Measurements from ENCODE around the gene QRFP.

Gene QRFP

DNA sequence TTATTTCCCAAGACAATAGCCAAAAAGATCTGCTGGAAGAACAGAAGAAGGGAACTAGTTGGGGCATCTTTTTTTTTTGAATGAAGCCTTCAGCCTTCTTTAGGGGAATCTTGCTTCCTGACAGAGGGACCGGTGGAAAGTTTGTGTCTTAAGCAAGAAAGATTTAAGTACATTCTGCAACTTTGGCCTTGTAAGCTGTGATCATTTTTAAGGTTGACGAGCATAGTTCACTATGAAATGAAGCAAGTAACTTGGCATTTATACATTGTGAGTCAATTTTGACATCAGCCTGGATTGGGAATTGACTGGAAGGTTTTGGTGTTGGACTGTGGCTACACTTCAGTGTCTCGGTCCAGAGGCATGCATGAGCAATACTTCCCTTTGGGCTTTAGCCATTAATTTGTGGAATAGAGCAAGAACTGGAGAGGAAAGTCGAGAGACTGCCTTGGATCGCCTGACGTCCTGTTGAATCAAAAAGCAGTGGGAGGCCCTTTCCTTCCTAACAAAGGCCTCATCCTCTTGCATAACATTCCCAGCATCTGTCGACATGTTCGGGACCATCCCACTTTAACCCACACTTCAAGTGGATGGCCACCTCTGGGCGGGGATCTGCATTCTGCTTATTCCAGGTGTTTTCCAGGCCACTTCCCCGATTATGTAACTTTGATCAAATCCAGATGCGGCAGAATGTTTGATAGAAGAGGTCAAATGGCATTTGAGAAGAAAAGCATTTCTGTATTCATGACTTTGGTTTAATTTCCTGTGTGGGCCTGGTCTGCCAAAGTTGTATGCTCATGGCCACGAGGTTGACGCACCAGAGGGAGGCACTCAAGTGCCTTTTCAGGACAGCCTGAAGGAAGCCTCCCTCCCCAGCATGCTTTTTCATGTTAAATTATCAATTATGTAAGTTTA, 49.0 kb downstream of the QRFP start:
- TF ChIP-seq, protein P1, sequence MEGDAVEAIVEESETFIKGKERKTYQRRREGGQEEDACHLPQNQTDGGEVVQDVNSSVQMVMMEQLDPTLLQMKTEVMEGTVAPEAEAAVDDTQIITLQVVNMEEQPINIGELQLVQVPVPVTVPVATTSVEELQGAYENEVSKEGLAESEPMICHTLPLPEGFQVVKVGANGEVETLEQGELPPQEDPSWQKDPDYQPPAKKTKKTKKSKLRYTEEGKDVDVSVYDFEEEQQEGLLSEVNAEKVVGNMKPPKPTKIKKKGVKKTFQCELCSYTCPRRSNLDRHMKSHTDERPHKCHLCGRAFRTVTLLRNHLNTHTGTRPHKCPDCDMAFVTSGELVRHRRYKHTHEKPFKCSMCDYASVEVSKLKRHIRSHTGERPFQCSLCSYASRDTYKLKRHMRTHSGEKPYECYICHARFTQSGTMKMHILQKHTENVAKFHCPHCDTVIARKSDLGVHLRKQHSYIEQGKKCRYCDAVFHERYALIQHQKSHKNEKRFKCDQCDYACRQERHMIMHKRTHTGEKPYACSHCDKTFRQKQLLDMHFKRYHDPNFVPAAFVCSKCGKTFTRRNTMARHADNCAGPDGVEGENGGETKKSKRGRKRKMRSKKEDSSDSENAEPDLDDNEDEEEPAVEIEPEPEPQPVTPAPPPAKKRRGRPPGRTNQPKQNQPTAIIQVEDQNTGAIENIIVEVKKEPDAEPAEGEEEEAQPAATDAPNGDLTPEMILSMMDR (IDR thresholded peaks at IDR 0.05; ENCODE audit: insufficient read depth, low read length, poor library complexity, severe bottlenecking), result no peak
- no peak for DNase-seq (ENCODE audit: extremely low read depth, insufficient read length)
- no peaks in the 10 kb centered on the region; the same call in 1 of the 2 replicates for H3K36me3 ChIP-seq (ENCODE audit: control insufficient read depth, insufficient read depth, low read length)

DNA sequence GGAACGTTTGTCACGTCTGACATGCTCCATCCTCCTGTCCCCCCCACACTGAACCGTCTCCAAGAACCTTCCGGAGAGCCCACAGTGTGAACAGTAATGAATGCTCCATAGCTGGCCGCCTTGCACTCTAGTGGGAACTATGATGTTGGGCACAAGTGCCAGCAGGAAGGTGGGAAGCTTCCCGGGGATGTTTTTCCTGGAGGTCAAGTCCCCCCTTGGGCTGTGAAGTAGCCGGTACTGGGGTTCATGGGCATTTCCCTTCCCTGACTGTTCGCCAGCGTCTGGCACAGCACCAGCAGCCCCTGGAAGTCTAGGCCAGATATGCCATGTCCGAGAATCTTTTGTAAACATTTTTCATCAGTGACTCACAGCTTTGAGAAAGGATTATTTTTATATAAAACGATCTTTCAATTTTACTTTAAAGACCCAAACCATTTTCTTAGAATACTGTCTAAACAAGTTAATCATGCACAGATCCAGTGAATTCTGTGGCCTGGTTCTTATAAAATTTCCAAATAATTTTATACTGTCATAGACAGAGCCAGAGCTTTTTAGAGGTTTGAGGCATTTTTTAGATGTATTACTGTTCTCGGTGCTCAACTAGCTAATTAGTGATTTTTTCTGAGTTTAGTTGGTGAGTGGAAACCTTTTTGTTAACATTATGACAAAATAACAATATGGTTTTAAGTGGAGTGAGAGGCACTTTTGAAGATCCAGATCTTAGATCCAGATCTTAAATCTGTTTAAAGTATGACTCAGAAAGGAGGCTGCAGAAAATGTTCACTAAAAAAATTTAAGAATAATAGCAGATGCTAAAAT, 49.9 kb downstream of the QRFP start:
- TF ChIP-seq, protein P1 (IDR thresholded peaks at IDR 0.05; ENCODE audit: insufficient read depth, low read length, poor library complexity, severe bottlenecking), result no peak
- Histone ChIP-seq H3K4me3 (replicated peaks; ENCODE audit: low read depth, low read length) (no peak overlapping the region), H3K27me3 (replicated peaks; ENCODE audit: control insufficient read depth, insufficient read depth, low read length) (no peaks in the 10 kb centered on the region), H3K36me3 (ENCODE audit: control insufficient read depth, insufficient read depth, low read length) (no peaks in the 10 kb centered on the region; the same call in 1 of the 2 replicates)
- no peak for DNase-seq (ENCODE audit: extremely low read depth, insufficient read length)

More for the DNA sequence above, 49.0 kb downstream of the QRFP start:
- H3K27me3 ChIP-seq (replicated peaks; ENCODE audit: control insufficient read depth, insufficient read depth, low read length), result no peaks in the 10 kb centered on the region
- no peak overlapping the region for H3K4me3 ChIP-seq (replicated peaks; ENCODE audit: low read depth, low read length)

DNA sequence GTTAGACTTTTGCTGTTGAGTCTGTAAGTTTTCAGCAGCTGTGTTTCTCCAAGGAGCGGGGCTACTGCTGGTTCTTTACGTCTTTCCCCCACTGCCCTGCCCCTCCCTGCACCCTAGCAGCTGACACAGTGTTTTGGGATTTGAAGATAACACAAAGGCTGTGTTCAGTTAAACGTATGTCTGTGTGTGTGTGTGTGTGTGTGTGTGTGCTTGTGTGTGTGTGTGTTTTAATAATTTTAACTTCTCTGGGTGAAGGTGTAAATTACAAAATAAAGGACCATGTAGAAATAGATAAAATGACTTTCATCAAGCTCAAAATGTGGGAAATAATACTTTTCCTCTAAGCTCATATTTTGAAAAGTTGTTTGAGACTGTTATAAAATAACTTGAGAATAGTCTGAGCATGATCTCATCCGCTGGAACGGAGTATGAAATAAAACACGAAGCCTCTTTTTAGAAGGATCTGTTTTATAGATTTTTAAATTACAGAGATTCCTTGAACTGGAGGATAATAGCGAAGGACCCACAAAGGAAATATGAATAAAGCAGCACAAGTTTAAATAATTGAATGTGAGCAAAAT, 50.6 kb downstream of the QRFP start:
- no peak for DNase-seq (ENCODE audit: extremely low read depth, insufficient read length)
- Histone ChIP-seq H3K4me3 (replicated peaks; ENCODE audit: low read depth, low read length) (no peak overlapping the region), H3K36me3 (ENCODE audit: control insufficient read depth, insufficient read depth, low read length) (no peaks in the 10 kb centered on the region; the same call in 1 of the 2 replicates), H3K27me3 (replicated peaks; ENCODE audit: control insufficient read depth, insufficient read depth, low read length) (no peaks in the 10 kb centered on the region)
- TF ChIP-seq, protein P1 (IDR thresholded peaks at IDR 0.05; ENCODE audit: insufficient read depth, low read length, poor library complexity, severe bottlenecking), result no peak

DNA sequence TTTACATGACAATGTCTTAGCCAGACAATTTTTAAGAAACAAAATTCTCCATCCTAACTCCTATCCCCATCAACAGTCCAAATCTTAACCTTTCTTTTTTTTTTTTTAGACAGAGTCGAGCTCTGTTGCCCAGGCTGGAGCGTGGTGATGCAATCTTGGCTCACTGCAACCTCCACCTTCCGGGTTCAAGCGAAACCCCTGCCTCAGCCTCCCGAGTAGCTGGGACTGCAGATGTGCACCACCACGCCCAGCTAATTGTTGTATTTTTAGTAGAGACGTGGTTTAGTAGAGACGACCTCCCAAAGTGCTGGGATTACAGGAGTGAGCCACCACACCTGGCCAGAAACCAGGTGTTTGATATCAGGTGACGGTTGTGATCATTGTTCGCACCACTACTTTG, 51.4 kb downstream of the QRFP start:
- TF ChIP-seq, protein P1 (IDR thresholded peaks at IDR 0.05; ENCODE audit: insufficient read depth, low read length, poor library complexity, severe bottlenecking), result no peak

DNA sequence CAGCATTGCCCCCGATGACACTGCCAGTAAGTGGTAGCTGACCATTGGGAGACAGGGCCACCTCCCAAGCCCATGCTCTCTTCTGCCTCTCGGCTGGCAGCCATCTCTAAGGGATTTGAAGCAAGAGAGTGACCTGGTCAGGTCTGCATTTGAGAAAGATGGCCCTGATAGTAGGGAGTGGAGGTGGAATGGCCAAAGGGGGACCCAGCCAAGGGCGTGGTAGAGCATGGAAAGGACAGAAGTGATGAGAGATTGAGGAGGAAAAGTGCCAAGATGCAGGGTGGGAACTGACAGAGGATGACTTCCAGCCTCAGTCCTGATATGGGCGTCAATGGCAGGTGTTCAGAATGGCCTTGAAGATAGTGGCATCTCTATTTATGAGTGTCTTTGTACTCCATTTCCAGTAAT, 52.6 kb downstream of the QRFP start:
- Histone ChIP-seq H3K36me3 (ENCODE audit: control insufficient read depth, insufficient read depth, low read length) (no peaks in the 10 kb centered on the region; the same call in 1 of the 2 replicates), H3K4me3 (replicated peaks; ENCODE audit: low read depth, low read length) (no peak overlapping the region), H3K27me3 (replicated peaks; ENCODE audit: control insufficient read depth, insufficient read depth, low read length) (no peaks in the 10 kb centered on the region)
- TF ChIP-seq, protein P1 (IDR thresholded peaks at IDR 0.05; ENCODE audit: insufficient read depth, low read length, poor library complexity, severe bottlenecking), result no peak
- DNase-seq (ENCODE audit: extremely low read depth, insufficient read length), result no peak

More for the DNA sequence above, 51.4 kb downstream of the QRFP start:
- H3K4me3 ChIP-seq (replicated peaks; ENCODE audit: low read depth, low read length), result no peak overlapping the region
- DNase-seq (ENCODE audit: extremely low read depth, insufficient read length), result no peak
- no peaks in the 10 kb centered on the region; the same call in 1 of the 2 replicates for H3K36me3 ChIP-seq (ENCODE audit: control insufficient read depth, insufficient read depth, low read length)
- no peaks in the 10 kb centered on the region for H3K27me3 ChIP-seq (replicated peaks; ENCODE audit: control insufficient read depth, insufficient read depth, low read length)
